HEK293 (cell line): Measurements from ENCODE around the gene ZNF423.

Experiments
- CTCF ChIA-PET: fragments of 350-600 bp; formaldehyde crosslinking; extraction: SDS; loops from one replicate; lab custom pipeline; 2021; ENCODE audit warnings: antibody characterized with exemption; lab: Yijun Ruan, JAX
- POLR2A ChIA-PET: fragments of 300-600 bp; formaldehyde crosslinking; extraction: SDS; loops from one replicate; lab custom pipeline; 2020; ENCODE audit warnings: antibody characterized with exemption, inconsistent platforms; lab: Yijun Ruan, JAX
- H3K27ac ChIP-seq: fragments of 200-500 bp; sonication (Bioruptor generic); 2 replicates; pipeline ENCODE4 v1.5.1; 2014; ENCODE audit warnings: low read depth, low read length, control low read depth, inconsistent platforms; ENCODE audit errors: extremely low read depth
- H3K36me3 ChIP-seq, 2 experiments: fragments of 200-500 bp in 1 of 2; sonication (Bioruptor generic) in 1 of 2; 1 replicate in 1 of 2; 2 replicates in 1 of 2; pipeline ENCODE4 v1.5.1; 2014 to 2017; ENCODE audit warnings: inconsistent platforms in 2 of 2, low read length in 2 of 2; ENCODE audit not compliant: control insufficient read depth in 2 of 2, insufficient read depth in 1 of 2
- H3K4me1 ChIP-seq: fragments of 200-500 bp; sonication (Bioruptor generic); 2 replicates; pipeline ENCODE4 v1.5.1; 2014; ENCODE audit warnings: mild to moderate bottlenecking, low read length, inconsistent platforms; ENCODE audit not compliant: control insufficient read depth, insufficient read depth
- H3K4me3 ChIP-seq: 2 replicates; pipeline ENCODE4 v1.5.1; 2011; ENCODE audit warnings: low read depth, mild to moderate bottlenecking, control low read depth, low read length, moderate library complexity
- H3K9me3 ChIP-seq: fragments of 200-500 bp; sonication (Bioruptor generic); 2 replicates; pipeline ENCODE4 v1.5.1; 2014; ENCODE audit warnings: low read depth, low read length, inconsistent platforms; ENCODE audit not compliant: control insufficient read depth, insufficient read depth
- BCL11A ChIP-seq: fragments of 450-650 bp; formaldehyde crosslinking; IDR thresholded peaks from 2 replicates; pipeline ENCODE4 v1.5.1; 2016; ENCODE audit warnings: low read depth, missing biosample characterization, missing genetic modification characterization
- HOXA7 ChIP-seq: sonication (generic); formaldehyde crosslinking; IDR thresholded peaks from 2 replicates; pipeline ENCODE4 v1.8.1; 2022; ENCODE audit warnings: missing genetic modification reagents, borderline replicate concordance
- KLF7 ChIP-seq: fragments of 450-650 bp; formaldehyde crosslinking; IDR thresholded peaks from 2 replicates; pipeline ENCODE4 v1.5.1; 2016; ENCODE audit warnings: missing biosample characterization, missing genetic modification characterization, borderline replicate concordance
- OVOL3 ChIP-seq: fragments of 450-650 bp; formaldehyde crosslinking; IDR thresholded peaks from 2 replicates; pipeline ENCODE4 v1.5.1; 2016; ENCODE audit warnings: missing biosample characterization, missing genetic modification characterization
- SP7 ChIP-seq: fragments of 450-650 bp; formaldehyde crosslinking; IDR thresholded peaks from 2 replicates; pipeline ENCODE4 v1.5.1; 2016; ENCODE audit warnings: missing biosample characterization, missing genetic modification characterization
- TCF7L2 ChIP-seq: IDR thresholded peaks from 2 replicates; pipeline ENCODE4 v1.6.1; 2011; ENCODE audit warnings: low read depth, mild to moderate bottlenecking, inconsistent platforms, low read length, moderate library complexity, borderline replicate concordance
- ZBTB8A ChIP-seq: fragments of 450-650 bp; formaldehyde crosslinking; IDR thresholded peaks from 2 replicates; pipeline ENCODE4 v1.5.1; 2016; ENCODE audit warnings: missing biosample characterization, missing genetic modification characterization
- ZFP41 ChIP-seq: fragments of 450-650 bp; formaldehyde crosslinking; IDR thresholded peaks from 2 replicates; pipeline ENCODE4 v1.5.1; 2016; ENCODE audit warnings: missing biosample characterization, missing genetic modification characterization, borderline replicate concordance
- ZFP69B ChIP-seq: fragments of 450-650 bp; formaldehyde crosslinking; IDR thresholded peaks from 2 replicates; pipeline ENCODE4 v1.5.1; 2016; ENCODE audit warnings: missing biosample characterization, missing genetic modification characterization
- ZNF138 ChIP-seq: fragments of 450-650 bp; formaldehyde crosslinking; IDR thresholded peaks from 2 replicates; pipeline ENCODE4 v1.5.1; 2016; ENCODE audit warnings: missing biosample characterization, missing genetic modification characterization, borderline replicate concordance
- ZNF157 ChIP-seq: fragments of 450-650 bp; formaldehyde crosslinking; IDR thresholded peaks from 2 replicates; pipeline ENCODE4 v1.5.1; 2016; ENCODE audit warnings: missing biosample characterization, missing genetic modification characterization
- ZNF174 ChIP-seq: fragments of 450-650 bp; formaldehyde crosslinking; IDR thresholded peaks from 2 replicates; pipeline ENCODE4 v1.5.0; 2017; ENCODE audit warnings: missing biosample characterization, mild to moderate bottlenecking, missing genetic modification characterization
- ZNF24 ChIP-seq: fragments of 450-650 bp; formaldehyde crosslinking; IDR thresholded peaks from 2 replicates; pipeline ENCODE4 v1.5.1; 2016; ENCODE audit warnings: missing biosample characterization, missing genetic modification characterization
- ZNF280D ChIP-seq: fragments of 450-650 bp; formaldehyde crosslinking; IDR thresholded peaks from 2 replicates; pipeline ENCODE4 v1.5.1; 2016; ENCODE audit warnings: missing biosample characterization, missing genetic modification characterization
- ZNF302 ChIP-seq: fragments of 450-650 bp; formaldehyde crosslinking; IDR thresholded peaks from 2 replicates; pipeline ENCODE4 v1.5.1; 2016; ENCODE audit warnings: missing biosample characterization, missing genetic modification characterization, low read depth
- ZNF341 ChIP-seq: fragments of 450-650 bp; formaldehyde crosslinking; IDR thresholded peaks from 2 replicates; pipeline ENCODE4; 2016; ENCODE audit warnings: low read depth, missing biosample characterization, missing genetic modification characterization
- ZNF514 ChIP-seq: fragments of 450-650 bp; formaldehyde crosslinking; IDR thresholded peaks from 2 replicates; pipeline ENCODE4 v1.5.1; 2016; ENCODE audit warnings: missing biosample characterization, missing genetic modification characterization
- ZNF558 ChIP-seq: fragments of 450-650 bp; formaldehyde crosslinking; IDR thresholded peaks from 2 replicates; pipeline ENCODE4 v1.5.1; 2016; ENCODE audit warnings: missing biosample characterization, missing genetic modification characterization
- ZNF596 ChIP-seq: fragments of 450-650 bp; IDR thresholded peaks from 2 replicates; pipeline ENCODE4 v1.5.0; 2018; ENCODE audit warnings: missing biosample characterization, mild to moderate bottlenecking, missing genetic modification characterization, moderate library complexity
- ZNF600 ChIP-seq: fragments of 450-650 bp; formaldehyde crosslinking; IDR thresholded peaks from 2 replicates; pipeline ENCODE4 v1.5.1; 2016; ENCODE audit warnings: missing biosample characterization, missing genetic modification characterization
- ZNF658 ChIP-seq: fragments of 450-650 bp; formaldehyde crosslinking; IDR thresholded peaks from 2 replicates; pipeline ENCODE4; 2016; ENCODE audit warnings: missing biosample characterization, missing genetic modification characterization
- ZNF777 ChIP-seq: fragments of 450-650 bp; formaldehyde crosslinking; IDR thresholded peaks from 2 replicates; pipeline ENCODE4 v1.5.1; 2017; ENCODE audit warnings: missing biosample characterization, missing genetic modification characterization, borderline replicate concordance
- ZNF843 ChIP-seq: fragments of 450-650 bp; formaldehyde crosslinking; IDR thresholded peaks from 2 replicates; pipeline ENCODE4 v1.5.1; 2016; ENCODE audit warnings: missing biosample characterization, missing genetic modification characterization
- ZSCAN30 ChIP-seq: fragments of 450-650 bp; IDR thresholded peaks from 2 replicates; pipeline ENCODE4 v1.5.1; 2018; ENCODE audit warnings: missing biosample characterization, mild to moderate bottlenecking, missing genetic modification characterization, moderate library complexity
- ZXDB ChIP-seq: fragments of 450-650 bp; formaldehyde crosslinking; IDR thresholded peaks from 2 replicates; pipeline ENCODE4 v1.5.1; 2016; ENCODE audit warnings: missing biosample characterization, missing genetic modification characterization
- TF ChIP-seq, protein P1 (sequence below): fragments of 450-650 bp; formaldehyde crosslinking; IDR thresholded peaks from 2 replicates; pipeline ENCODE4 v1.5.1; 2016; ENCODE audit warnings: missing biosample characterization, missing genetic modification characterization

The ZNF423 gene

DNA sequence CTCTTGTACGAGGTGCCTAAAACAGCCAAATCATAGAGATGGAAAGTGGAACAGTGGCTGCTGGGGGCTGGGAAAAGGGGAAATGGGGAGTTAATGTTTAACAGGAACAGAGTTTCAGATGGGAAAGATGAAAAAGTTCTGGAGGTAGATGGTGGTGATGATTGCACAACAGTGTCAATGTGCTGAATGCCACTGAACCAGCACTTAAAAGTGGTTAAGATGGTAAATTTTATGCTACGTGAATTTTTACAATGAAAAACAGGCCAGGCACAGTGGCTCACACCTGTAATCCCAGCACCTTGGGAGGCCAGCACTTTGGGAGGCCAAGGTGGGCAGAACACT is 351.9 kb downstream of the ZNF423 start (continued):
- no peak for TF ChIP-seq ZNF341 (tag by site-specific recombination)
- TF ChIP-seq ZFP69B (tag by site-specific recombination): no peak
- no peak for TF ChIP-seq ZBTB8A (tag by site-specific recombination)
- TF ChIP-seq SP7 (tag by site-specific recombination): no peak
- TF ChIP-seq ZNF24 (tag by site-specific recombination): no peak
- TF ChIP-seq ZSCAN30 (tag by site-specific recombination): no peak
- no peak for TF ChIP-seq HOXA7
- no peak for TF ChIP-seq ZNF843 (tag by site-specific recombination)
- TF ChIP-seq, all 188 proteins: peak for 0

DNA sequence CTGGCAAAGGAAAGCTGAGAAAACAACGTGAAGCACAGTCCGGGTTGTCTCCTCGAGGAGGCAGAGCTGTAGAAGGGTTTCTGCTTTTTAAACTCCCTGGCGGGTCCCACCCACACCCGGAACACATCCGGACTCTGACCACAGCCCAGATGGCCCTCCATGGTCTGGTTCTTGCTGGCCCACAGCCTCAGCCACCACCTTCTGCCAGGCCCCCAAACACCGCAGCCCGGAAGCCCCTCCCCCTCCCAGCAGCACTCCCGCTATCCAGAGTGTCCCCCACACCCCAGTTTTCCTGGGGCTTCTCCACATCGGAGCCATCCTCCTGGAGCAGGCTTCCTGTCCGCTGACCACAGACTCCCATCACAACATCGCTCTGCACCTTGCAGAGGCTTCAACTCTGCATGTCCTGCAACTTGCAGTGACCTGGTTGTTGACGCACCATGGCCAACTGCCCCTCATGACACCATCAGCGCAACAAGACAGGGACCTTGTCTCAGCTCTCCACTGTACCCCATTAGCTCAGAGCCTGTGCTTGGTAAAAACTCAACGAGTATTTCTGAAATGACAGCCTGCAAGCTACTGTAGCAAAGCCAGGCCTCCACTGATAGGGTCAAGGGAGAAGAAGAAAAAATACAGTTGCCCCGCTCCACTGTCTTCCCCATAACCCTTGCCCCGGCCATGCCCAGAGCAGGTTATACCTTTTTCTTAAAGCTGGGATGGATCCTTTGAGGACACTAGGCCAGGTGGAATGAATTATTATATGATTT is 352.5 kb downstream of the ZNF423 start:
- CTCF ChIA-PET: no interaction called here
- POLR2A ChIA-PET: no interaction called here
- H3K27ac ChIP-seq: no peak overlapping the region
- no peaks in the 10 kb centered on the region for H3K4me1 ChIP-seq
- no peaks in the 10 kb centered on the region for H3K9me3 ChIP-seq
- no peak for TF ChIP-seq TCF7L2
- TF ChIP-seq ZXDB (tag by site-specific recombination): no peak
- no peak for TF ChIP-seq ZFP41 (tag by site-specific recombination)
- TF ChIP-seq ZNF596 (tag by site-specific recombination): no peak
- no peak for TF ChIP-seq ZNF558 (tag by site-specific recombination)
- no peak for TF ChIP-seq ZNF514 (tag by site-specific recombination)
- TF ChIP-seq ZNF302 (tag by site-specific recombination): no peak
- no peak for TF ChIP-seq ZNF138
- TF ChIP-seq, all 188 proteins: peak for 0
- Histone ChIP-seq H3K36me3 (no peaks in the 10 kb centered on the region), H3K4me3 (no peak overlapping the region)

GRCh38 chr16:49502136-49502881 is 353.6 kb downstream of the ZNF423 start:
- CTCF ChIA-PET: no interaction called here
- no peak overlapping the region for H3K4me3 ChIP-seq
- TF ChIP-seq ZNF600 (tag by site-specific recombination): no peak
- TF ChIP-seq, protein P1, sequence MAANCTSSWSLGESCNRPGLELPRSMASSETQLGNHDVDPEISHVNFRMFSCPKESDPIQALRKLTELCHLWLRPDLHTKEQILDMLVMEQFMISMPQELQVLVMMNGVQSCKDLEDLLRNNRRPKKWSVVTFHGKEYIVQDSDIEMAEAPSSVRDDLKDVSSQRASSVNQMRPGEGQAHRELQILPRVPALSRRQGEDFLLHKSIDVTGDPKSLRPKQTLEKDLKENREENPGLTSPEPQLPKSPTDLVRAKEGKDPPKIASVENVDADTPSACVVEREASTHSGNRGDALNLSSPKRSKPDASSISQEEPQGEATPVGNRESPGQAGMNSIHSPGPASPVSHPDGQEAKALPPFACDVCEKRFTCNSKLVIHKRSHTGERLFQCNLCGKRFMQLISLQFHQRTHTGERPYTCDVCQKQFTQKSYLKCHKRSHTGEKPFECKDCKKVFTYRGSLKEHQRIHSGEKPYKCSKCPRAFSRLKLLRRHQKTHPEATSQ (tag by site-specific recombination): no peak

GRCh38 chr16:49499869-49500610 is 355.9 kb downstream of the ZNF423 start:
- CTCF ChIA-PET: no interaction called here
- POLR2A ChIA-PET: no interaction called here
- Histone ChIP-seq H3K36me3 (no peaks in the 10 kb centered on the region), H3K4me3 (no peak overlapping the region), H3K27ac (no peak overlapping the region), H3K9me3 (no peaks in the 10 kb centered on the region), H3K4me1 (no peaks in the 10 kb centered on the region)
- TF ChIP-seq ZNF157 (tag by site-specific recombination) (no peak), KLF7 (tag by site-specific recombination) (no peak), ZNF174 (tag by site-specific recombination) (no peak), OVOL3 (tag by site-specific recombination) (no peak), ZNF280D (tag by site-specific recombination) (no peak), BCL11A (tag by site-specific recombination) (no peak), ZNF777 (tag by site-specific recombination) (no peak), ZNF658 (tag by site-specific recombination) (no peak)

More at GRCh38 chr16:49502136-49502881, 353.6 kb downstream of the ZNF423 start:
- POLR2A ChIA-PET: no interaction called here
- H3K9me3 ChIP-seq: no peaks in the 10 kb centered on the region
- H3K36me3 ChIP-seq: no peaks in the 10 kb centered on the region
- no peaks in the 10 kb centered on the region for H3K4me1 ChIP-seq
- H3K27ac ChIP-seq: no peak overlapping the region
